ENCODE measurements around the gene ERH. TPM values are rescaled to one million over a fixed set of nuclear protein-coding genes. Genes with fewer than 3 reads are reported as not detected.

The ERH gene
- total RNA-seq, 1 experiment from 2014 or later: 352 TPM

- H3K4me3 ChIP-seq (replicated peaks in 1 of 2; ENCODE audit: low read depth in 1 of 2, low read length in 2 of 2): no peak overlapping the region
- H2AFZ ChIP-seq (ENCODE audit: low read depth, low read length, poor library complexity, severe bottlenecking): no peak overlapping the region
- ATAC-seq (no peak), DNase-seq (ENCODE audit: low read depth, low spot score) (no peak)
- H3K9me3 ChIP-seq (ENCODE audit: control insufficient read depth in 1 of 2, insufficient read depth in 1 of 2, low read depth in 1 of 2, low read length in 2 of 2): no peaks in the 10 kb centered on the region
- no peaks in the 10 kb centered on the region for H3K9me2 ChIP-seq (ENCODE audit: insufficient read depth)
- ChIA-PET POLR2A (no interaction called here), RAD21 (ENCODE audit: low non-redundant PET in 1 of 2, low total read pairs in 2 of 2, uncharacterized antibody in 2 of 2, unreplicated experiment in 2 of 2) (no interaction called here), CTCF (no interaction called here)
- H3K4me1 ChIP-seq (ENCODE audit: control insufficient read depth in 1 of 2, insufficient read depth in 2 of 2, low read length in 2 of 2): peaks cover 0 to 6% of the 10 kb centered on the region in 2 experiments; a peak in 2 of 4 replicates
- no peak overlapping the region for H3K9ac ChIP-seq (ENCODE audit: low read length)
- H3K36me3 ChIP-seq (ENCODE audit: control insufficient read depth in 1 of 2, insufficient read depth in 2 of 2, low read length in 2 of 2): peaks cover 0 to 5% of the 10 kb centered on the region in 2 experiments; a peak in 1 of 4 replicates
- 0 out of 2 replicates have a peak, but pooled peaks cover 4% of the 10 kb centered on the region for H4K20me1 ChIP-seq (ENCODE audit: insufficient read depth)
- intact Hi-C loops (cut with micrococcal nuclease): no loop called here
- no TSS peak for BruUV-seq (replicated peaks)
- H3K27me3 ChIP-seq (ENCODE audit: insufficient read depth, low read length): no peaks in the 10 kb centered on the region
- peak overlapping the region; percentile 16; the same call in 1 of the 2 replicates for H3K4me2 ChIP-seq (ENCODE audit: low read length)
- H3K79me2 ChIP-seq (ENCODE audit: insufficient read depth, low read length): peaks cover 31% of the 10 kb centered on the region
- TF ChIP-seq ZFX (IDR thresholded peaks at IDR 0.05): no peak
- TF ChIP-seq POLR2A (IDR thresholded peaks at IDR 0.05; ENCODE audit: borderline replicate concordance, extremely low read depth, insufficient read depth, insufficient read length): no peak
- no peak for TF ChIP-seq EGR1 (IDR thresholded peaks at IDR 0.05; ENCODE audit: low read depth)
- no peak for TF ChIP-seq CBX3 (IDR thresholded peaks at IDR 0.05; ENCODE audit: low read depth)
- TF ChIP-seq CTCF (IDR thresholded peaks at IDR 0.05 in 2 of 3, conservative IDR thresholded peaks at IDR 0.05 in 1 of 3; ENCODE audit: borderline replicate concordance in 1 of 3, insufficient read depth in 1 of 3, low read depth in 2 of 3, low read length in 2 of 3): no peak
- no peak for TF ChIP-seq SIN3A (IDR thresholded peaks at IDR 0.05; ENCODE audit: low read depth)
- no peak for TF ChIP-seq TCF7L2 (IDR thresholded peaks at IDR 0.05; ENCODE audit: borderline replicate concordance, extremely low read depth, insufficient read depth, insufficient read length)
- TF ChIP-seq ZNF274 (IDR thresholded peaks at IDR 0.05; ENCODE audit: low read depth, low read length): no peak
- TF ChIP-seq FOSL1 (IDR thresholded peaks at IDR 0.05; ENCODE audit: low read depth): no peak
- no peak for TF ChIP-seq EZH2 (IDR thresholded peaks at IDR 0.05)
- no peak for TF ChIP-seq CEBPB (IDR thresholded peaks at IDR 0.05; ENCODE audit: low read depth)
- TF ChIP-seq JUND (IDR thresholded peaks at IDR 0.05): no peak
- TF ChIP-seq, protein P1, sequence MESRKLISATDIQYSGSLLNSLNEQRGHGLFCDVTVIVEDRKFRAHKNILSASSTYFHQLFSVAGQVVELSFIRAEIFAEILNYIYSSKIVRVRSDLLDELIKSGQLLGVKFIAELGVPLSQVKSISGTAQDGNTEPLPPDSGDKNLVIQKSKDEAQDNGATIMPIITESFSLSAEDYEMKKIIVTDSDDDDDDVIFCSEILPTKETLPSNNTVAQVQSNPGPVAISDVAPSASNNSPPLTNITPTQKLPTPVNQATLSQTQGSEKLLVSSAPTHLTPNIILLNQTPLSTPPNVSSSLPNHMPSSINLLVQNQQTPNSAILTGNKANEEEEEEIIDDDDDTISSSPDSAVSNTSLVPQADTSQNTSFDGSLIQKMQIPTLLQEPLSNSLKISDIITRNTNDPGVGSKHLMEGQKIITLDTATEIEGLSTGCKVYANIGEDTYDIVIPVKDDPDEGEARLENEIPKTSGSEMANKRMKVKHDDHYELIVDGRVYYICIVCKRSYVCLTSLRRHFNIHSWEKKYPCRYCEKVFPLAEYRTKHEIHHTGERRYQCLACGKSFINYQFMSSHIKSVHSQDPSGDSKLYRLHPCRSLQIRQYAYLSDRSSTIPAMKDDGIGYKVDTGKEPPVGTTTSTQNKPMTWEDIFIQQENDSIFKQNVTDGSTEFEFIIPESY (IDR thresholded peaks at IDR 0.05; ENCODE audit: extremely low read depth, insufficient replicate concordance, low read length): no peak
- TF ChIP-seq REST (IDR thresholded peaks at IDR 0.05; ENCODE audit: low read depth): no peak
- TF ChIP-seq ATF3 (IDR thresholded peaks at IDR 0.05): no peak
- no peak for TF ChIP-seq YY1 (IDR thresholded peaks at IDR 0.05; ENCODE audit: extremely low read depth, insufficient replicate concordance, low read depth, low read length)
- TF ChIP-seq SP1 (IDR thresholded peaks at IDR 0.05; ENCODE audit: low read depth): no peak
- no peak overlapping the region for H3K27ac ChIP-seq (ENCODE audit: low read depth, low read length)
These were observed 45.3 kb upstream of the ERH start for GRCh38 chr14:69443296-69443805.

All from HCT116 (cell line).